Stimulated activated CD8-positive, alpha-beta memory T cell treated with anti-CD3 and anti-CD28 coated beads, Interleukin-15, amount 100 ng/mL, for 4 hours (primary cell): ENCODE measurements around the gene XXYLT1.
"Not testable (repeated sequence)": the region's sequence is repeated elsewhere in the genome, so short reads cannot be mapped to it uniquely, and the experiment has no call there.

ENCODE experiments used
- DNase-seq, 2 donors: peaks; one replicate each; pipeline ENCODE4 v3.0.0-alpha.2; 2020; ENCODE audit warnings: low read depth in 2 of 2

XXYLT1 gene

DNA sequence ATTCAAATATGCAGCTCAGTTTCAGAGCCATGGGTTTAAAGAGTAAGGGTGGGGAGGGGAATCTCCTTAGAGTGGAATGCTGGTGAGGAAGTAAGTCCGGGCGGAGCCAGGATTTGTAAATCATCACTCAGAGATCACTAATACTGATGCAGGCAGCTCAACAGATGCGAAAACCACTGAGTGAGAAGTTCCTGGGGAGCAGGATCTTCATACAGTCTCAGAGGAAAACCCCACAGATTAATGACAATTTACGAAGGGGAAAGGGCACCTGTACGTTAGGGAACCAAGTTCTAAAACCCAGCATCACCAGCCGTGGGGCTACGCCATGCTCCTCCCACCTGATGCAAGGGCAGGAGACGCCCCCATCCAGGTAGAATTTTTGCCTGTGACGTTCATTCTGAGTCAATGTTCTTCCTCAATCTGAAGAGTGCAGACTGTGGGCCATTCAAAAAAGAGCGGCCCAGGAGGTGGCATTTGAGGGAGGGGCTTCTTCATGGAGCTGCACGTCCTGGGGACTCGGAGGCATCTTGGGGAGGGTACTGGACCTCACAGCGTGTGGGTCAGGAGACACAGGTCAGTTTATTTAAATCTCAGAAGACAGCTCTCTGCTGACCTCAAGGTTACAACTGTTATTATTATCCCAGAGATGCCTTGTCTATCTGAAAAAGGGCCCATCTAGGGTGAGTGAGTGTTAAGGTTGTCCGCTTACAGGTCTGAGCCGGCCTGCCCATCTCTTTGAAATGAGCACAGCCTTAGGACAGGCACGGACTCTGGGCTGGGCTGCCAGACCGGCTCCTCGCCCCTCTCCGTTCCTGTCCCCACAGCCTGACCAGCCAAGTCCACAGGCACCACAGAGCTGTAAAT lies 228.0 kb downstream of the XXYLT1 start:
- DNase-seq = no peak

- DNase-seq = no peak
Observed at GRCh38 chr3:195041871-195042742, 228.9 kb downstream of the XXYLT1 start.

DNA sequence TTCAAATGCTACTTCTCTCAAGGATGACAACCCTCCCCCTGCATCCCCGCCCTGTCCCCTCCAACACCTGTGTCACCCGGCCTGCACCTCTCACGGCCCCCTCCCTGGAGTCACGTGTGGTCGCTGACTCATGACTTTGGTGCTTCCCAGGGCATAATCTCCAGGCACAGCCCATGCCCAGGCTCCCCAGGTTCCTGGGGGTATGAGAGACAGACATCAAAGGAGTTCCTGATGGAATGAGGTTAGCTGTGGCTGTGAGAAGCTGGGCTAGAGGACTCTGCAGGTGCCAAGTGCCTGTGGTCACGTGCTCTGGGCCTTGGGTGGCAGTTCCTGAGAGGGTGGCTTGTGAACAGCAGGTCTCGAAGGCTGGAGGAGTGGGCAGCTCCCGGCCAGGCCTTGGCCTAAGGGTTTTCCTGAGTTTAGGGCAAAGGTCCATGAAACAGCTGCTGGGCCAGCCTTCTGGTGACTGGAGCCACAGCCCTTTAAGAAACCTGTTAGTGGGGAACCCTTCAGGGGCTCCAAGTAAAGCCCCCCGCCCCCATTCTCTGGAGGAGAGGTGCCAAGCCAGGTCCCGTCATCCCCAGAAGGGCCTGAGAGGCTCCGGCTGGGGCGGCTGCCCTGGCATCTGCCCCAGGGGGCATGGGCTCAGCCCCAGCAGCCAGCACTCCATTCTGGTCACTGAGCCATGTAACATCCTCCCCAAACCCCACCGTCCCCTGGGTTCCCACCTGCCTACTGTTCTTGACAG lies 230.0 kb downstream of the XXYLT1 start:
- DNase-seq = no peak

DNA sequence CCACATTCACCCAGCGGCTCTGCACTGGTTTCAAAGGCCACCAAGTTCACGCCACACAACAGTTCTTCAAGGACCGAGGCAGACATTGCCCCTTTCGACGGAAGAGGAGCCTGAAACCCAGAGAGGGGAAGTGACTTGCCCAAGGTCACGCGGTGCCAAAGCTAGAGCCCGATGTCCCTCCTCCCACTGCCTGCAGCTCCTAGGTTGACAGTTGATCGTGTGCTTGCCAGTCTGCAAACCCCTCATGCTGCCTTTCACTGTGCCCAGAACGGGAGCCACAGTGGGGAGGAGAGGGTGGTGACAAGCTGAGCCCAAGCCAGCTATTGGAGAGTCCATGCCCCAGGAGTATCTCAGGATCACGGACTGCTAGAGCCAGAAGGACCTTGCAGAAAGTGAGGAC lies 230.9 kb downstream of the XXYLT1 start:
- DNase-seq = no peak

DNA sequence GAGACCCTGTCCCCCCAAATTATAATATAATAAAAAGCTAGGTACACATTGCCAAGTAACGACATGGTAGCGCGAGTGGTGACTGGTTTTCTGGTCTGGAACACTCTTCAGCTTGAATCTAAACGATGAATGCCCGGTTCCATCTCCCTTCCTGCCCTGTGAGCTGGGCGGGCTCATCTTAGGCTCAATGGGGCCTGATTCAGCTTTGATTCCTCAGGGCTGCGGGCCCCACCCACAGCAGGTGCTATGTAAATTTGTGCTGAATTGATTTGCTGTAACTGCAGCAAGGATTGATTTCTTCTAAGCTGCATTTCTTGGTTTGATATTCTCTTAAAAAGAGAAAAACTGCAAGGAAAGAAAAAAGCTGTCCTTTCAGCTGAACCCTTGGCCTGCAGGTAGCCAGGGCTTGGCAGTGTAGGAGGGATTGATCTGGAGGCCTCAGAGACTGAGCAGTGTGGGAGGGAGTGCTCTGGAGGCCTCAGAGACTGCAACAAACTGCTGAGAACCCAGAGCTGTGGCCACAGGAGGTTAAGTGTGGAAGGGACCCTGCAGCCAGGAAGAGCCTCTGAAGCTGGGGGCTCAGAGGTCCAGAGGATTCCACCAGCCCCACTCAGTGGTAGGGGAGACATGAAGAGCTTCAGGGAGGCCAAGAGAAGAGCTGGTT lies 231.6 kb downstream of the XXYLT1 start:
- DNase-seq = no peak

DNA sequence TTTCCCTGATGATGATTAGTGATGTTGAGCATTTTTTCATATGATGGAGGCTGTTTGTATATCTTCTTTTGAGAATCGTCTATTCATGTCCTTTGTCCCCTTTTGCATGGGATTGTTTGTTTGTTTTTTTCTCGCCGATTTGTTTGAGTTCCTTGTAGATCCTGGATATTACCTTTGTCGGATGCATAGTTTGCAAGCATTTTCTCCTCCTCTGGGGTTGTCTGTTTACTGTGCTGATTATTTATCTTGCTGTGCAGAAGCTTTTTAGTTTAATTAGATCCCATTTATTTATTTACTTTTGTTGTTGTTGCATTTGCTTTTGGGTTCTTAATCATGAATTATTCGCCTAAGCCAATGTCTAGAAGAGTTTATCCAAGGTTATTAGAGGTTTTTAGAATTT lies 232.8 kb downstream of the XXYLT1 start:
- no peak for DNase-seq

DNA sequence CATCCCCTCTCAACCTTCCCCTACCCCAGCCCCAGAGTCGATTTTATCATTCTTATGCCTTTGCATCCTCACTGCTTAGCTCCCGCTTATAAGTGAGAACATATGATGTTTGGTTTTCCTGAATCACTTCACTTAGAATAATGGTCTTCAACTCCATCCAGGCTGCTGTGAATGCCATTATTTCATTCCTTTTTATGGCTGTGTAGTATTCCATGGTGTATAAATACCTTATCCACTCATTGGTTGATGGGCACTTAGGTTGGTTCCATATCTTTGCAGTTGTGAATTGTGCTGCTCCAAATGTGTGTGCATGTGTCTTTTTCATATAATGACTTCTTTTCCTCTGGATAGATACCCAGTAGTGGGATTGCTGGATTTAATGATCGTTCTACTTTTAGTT lies 233.4 kb downstream of the XXYLT1 start:
- DNase-seq = not testable (repeated sequence)

DNA sequence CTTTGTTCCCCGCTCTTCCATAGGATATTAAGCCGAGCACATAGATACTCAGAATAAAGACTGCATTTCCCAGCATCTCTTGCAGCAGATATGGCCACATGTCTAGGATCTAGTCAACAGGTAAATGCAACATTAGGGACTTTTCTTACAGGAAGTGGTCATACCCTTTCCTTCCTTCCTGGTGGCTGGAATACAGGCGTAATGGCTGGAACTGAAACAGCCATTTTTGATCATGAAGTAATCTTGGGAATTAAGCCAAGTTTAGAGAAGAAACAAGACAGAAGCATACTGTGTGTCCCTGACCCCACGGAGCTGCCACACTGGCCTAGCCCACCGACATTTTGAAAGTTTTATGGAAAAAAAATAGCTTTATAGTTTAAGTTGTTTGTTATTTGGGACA lies 234.0 kb downstream of the XXYLT1 start:
- no peak for DNase-seq

DNA sequence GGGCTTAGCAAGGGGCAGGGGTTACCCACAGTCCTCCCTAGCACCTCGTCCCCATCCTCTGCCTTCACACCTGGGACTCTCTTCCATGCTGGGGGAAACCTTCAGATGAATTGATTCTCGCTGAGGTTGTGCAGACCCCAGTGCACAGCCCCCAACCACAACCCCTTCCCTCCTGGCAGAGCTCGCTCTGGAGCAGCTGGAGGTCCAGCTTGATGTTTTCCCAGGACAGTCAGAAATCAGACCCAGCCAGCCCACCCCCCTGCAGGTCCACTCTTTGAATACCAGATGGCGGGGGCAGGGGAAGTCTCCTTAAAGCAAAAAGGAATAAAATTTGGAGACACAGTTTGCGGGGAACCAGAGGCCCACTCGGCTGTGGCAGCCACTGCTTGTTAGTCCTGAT lies 234.4 kb downstream of the XXYLT1 start:
- no peak for DNase-seq

DNA sequence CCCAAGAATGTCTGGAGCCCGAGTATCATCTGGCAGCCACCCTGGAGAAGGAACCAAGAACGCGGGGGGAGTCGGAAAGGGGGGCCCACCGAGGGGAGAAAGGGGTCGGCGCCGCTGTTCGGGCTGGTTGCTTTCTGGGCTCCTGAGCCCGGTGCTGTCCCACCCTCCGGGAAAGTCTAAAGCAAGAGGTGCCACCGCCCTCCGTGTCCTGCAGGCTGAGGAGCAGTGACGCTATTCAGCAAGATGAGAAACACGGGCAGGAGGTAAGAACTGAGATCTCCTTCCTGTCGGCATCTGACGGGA lies 234.8 kb downstream of the XXYLT1 start:
- DNase-seq = no peak

DNA sequence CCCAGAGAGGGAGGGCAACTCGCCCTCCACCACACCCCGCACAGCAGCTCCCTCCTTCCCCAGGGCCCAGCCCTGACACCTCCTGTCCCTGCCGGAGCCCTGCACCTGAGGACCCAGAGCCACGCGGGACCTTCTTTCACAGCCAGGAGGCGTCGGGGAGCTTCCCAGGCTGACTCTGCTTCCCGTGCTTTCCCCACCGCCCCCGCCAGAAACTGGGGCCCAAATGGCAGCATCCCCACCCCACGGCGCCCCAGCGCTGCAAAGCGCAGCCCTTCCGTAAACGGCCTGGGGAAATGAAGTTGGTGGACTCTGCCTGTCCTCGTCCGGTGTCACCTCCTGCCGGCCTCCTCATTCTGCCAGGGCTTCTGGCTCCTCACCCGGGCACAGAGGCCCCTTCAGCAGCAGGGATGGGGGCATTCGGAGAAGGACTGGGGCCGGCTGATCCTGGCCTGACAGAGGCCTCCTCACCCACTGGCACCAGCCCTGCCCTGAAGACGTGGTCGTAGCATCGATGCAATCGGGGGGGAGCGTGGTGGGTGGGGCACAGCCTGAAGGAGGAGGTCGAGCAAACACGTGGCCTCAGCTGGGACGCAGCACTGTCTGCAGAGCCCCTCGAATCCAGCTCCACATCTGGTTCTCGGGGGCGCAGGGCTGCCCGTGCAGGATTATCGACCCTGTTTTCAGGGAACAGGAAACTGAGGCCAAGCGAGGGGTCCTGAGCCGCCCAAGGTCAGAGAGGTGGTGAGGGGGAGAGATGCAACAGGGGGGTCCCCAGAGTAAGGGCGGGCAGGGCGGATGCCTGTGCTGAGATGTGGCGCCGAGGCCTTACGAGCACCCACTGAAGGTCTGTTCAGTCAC lies 235.4 kb downstream of the XXYLT1 start:
- no peak for DNase-seq

GRCh38 chr3:195034541-195034940 lies 236.4 kb downstream of the XXYLT1 start:
- DNase-seq = no peak

DNA sequence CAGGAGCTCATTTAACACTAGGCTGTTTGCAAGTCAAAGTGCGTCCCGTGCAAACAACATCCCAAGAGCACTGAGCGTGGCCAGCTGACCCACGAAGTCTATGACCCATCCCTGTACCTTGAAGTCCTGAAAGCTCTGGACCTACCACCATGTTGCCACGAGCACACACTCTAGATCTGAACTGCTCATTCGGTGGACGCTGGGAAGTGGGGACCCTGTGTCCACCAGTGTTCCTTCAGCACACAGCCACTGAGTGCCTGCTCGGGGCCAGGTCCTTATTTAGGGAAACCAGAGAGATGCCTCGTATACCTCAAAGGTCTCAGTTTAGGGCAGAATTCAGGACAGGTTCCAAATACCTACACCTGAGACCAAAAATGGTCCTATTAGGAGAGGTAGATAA lies 236.9 kb downstream of the XXYLT1 start:
- DNase-seq = no peak

GRCh38 chr3:195033531-195034091 lies 237.3 kb downstream of the XXYLT1 start:
- DNase-seq = no peak

DNA sequence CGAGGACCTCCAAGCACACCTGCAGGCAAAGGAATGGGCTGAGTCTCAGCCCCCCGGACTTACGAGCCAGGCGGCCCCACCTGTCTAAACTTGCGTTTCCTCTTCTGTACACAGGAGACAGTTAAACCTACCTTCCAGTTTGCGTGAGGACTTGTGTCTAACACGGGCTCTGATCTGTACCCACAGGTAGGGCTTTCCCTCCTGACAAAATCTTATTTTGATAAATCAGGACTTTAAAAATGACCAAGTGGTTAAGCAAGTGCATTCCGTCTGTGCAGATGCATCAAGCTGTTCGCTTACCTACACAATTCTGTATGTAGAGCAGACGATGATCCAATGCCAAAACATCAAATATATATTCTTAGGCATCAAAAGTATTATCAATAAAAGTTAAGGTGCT lies 238.0 kb downstream of the XXYLT1 start:
- no peak for DNase-seq

DNA sequence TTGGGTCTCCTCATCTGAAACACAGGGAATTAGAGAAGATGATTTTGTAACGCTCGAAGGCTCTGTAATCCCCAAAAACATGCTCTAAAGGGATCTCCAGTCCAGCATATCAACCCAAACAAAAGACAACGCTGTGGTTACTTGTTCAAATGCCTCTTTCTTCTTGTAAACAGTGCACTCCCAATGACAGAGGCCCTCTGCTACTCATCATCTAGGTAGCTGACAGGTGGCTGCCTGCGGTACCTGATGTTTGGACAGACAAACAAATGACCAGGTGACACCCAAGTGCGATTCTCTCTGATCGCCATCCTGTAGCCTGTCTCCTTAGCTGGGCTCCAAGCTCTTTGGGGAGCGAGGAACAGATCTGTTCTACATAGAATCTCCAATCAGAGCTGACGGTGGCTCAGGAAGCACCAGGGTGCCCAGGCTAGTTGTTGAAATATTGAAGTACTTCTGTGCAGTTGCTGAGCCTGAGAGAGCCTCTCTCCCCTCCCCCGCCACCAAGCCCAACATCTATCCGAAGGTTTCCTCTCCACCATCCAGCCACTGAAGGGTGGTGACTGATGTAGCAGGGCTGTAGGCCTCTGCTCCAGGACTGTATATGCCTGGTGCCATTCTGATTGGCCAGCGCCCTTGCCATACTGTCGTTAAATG lies 238.7 kb downstream of the XXYLT1 start:
- no peak for DNase-seq

- no peak for DNase-seq
Observed at GRCh38 chr3:195031574-195032003, 239.4 kb downstream of the XXYLT1 start.

GRCh38 chr3:195030791-195031321 lies 240.1 kb downstream of the XXYLT1 start:
- no peak for DNase-seq

DNA sequence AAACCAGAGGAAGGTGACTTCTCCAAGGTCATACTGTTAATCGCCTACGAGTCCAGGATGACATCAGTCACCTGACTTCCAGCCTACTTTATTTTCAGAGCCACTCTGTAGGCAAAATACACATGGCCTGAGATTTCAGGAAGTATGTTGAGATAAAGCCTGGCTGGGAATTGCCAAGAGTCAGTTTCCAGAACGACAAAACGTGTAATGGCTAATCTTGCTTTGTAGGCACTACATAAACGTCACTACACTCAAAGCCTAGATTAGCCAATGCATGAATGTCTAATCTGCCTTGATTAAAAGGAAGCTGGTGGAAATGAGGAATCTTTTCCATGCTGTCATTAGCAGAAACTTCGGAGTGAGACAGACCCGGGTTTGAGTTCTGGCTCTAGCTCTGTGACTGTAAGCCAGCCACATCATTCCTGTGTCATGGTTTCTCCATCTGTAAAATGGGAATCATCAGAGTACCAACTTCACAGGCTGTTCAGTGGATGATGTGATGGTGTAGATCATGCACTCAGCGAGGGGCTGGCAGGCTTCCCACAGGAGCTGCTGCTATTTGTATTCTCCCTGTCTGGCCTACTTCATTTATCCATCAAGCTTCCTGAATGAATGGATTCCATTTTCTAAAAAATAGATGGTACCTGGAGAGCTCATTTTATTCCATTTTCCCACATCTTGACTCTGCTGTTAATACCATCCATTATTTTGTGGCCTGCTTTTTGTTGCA lies 241.9 kb downstream of the XXYLT1 start:
- no peak for DNase-seq
